SU-DHL-6 (cell line): ENCODE results near the gene RCCD1.

Experiments
- H2AFZ ChIP-seq: fragments of 200-600 bp; sonication (generic); 2 replicates; pipeline ENCODE4 v1.6.1; 2014; ENCODE audit warnings: low read depth, mild to moderate bottlenecking, moderate library complexity, mixed read lengths, antibody characterized with exemption, low read length; ENCODE audit not compliant: severe bottlenecking
- H3F3A ChIP-seq: fragments of 200-600 bp; shearing (Covaris generic); 2 replicates; pipeline ENCODE4 v1.6.0; 2016; ENCODE audit warnings: antibody characterized with exemption, mild to moderate bottlenecking; ENCODE audit not compliant: insufficient read depth
- H3K27ac ChIP-seq: fragments of 200-600 bp; sonication (generic); 2 replicates; pipeline ENCODE4 v1.5.1; 2016; ENCODE audit warnings: low read depth, mild to moderate bottlenecking, low read length, moderate library complexity, mixed read lengths
- H3K27me3 ChIP-seq: fragments of 200-600 bp; sonication (generic), shearing (Covaris generic); 2 replicates; pipeline ENCODE4 v1.6.0; 2014; ENCODE audit warnings: mild to moderate bottlenecking, low read length
- H3K36me3 ChIP-seq: fragments of 200-600 bp; sonication (generic); 2 replicates; pipeline ENCODE4 v1.6.1; 2014; ENCODE audit warnings: mild to moderate bottlenecking, low read length, mixed read lengths
- H3K4me2 ChIP-seq: fragments of 300-600, 200-600 bp; shearing (Covaris generic), sonication (generic); 2 replicates; pipeline ENCODE4 v1.6.0; 2014; ENCODE audit warnings: low read length, low read depth, mild to moderate bottlenecking; ENCODE audit not compliant: poor library complexity, severe bottlenecking
- H3K4me3 ChIP-seq: fragments of 200-600 bp; sonication (generic); 2 replicates; pipeline ENCODE4 v1.5.1; 2014; ENCODE audit warnings: antibody characterized with exemption, low read length, mild to moderate bottlenecking, mixed read lengths; ENCODE audit not compliant: insufficient read depth, poor library complexity, severe bottlenecking
- H3K79me2 ChIP-seq: fragments of 200-600 bp; sonication (generic); 2 replicates; pipeline ENCODE4 v1.6.1; 2014; ENCODE audit warnings: mild to moderate bottlenecking, low read length, moderate library complexity; ENCODE audit not compliant: insufficient read depth
- H3K9ac ChIP-seq: fragments of 200-600 bp; sonication (generic); 2 replicates; pipeline ENCODE4 v1.7.0; 2014; ENCODE audit warnings: mild to moderate bottlenecking, low read length
- H3K9me2 ChIP-seq: fragments of 200-600 bp; sonication (generic); replicated peaks from 2 replicates; pipeline ENCODE4 v1.6.1; 2014; ENCODE audit warnings: low read length; ENCODE audit not compliant: insufficient read depth
- H3K9me3 ChIP-seq: fragments of 200-600 bp; sonication (generic); 2 replicates; pipeline ENCODE4 v1.6.1; 2014; ENCODE audit warnings: low read length, mixed read lengths; ENCODE audit not compliant: insufficient read depth
- H4K20me1 ChIP-seq: fragments of 200-600 bp; sonication (generic); 2 replicates; pipeline ENCODE4 v1.6.1; 2014; ENCODE audit warnings: low read depth, mild to moderate bottlenecking, antibody characterized with exemption, low read length, moderate library complexity, mixed read lengths
- CTCF ChIP-seq: fragments of 200-600 bp; sonication (generic); IDR thresholded peaks from one replicate; pipeline ENCODE4 v1.5.1; 2017; ENCODE audit warnings: antibody characterized with exemption, mild to moderate bottlenecking, low read length, moderate library complexity; ENCODE audit not compliant: insufficient read depth, poor library complexity, severe bottlenecking
- EZH2phosphoT487 ChIP-seq: fragments of 200-600 bp; sonication (generic), shearing (Covaris generic); conservative IDR thresholded peaks from 2 replicates; pipeline ENCODE4 v1.6.1; 2018; ENCODE audit warnings: mild to moderate bottlenecking, antibody characterized with exemption, low read length, moderate library complexity, mixed read lengths

Gene RCCD1

GRCh38 chr15:90946941-90947576 is 7.6 kb upstream of the RCCD1 start:
- Histone ChIP-seq H3K79me2 (no peaks in the 10 kb centered on the region), H3K27ac (no peak overlapping the region), H3K4me3 (no peak overlapping the region), H3K9ac (no peak overlapping the region), H3K9me3 (no peaks in the 10 kb centered on the region), H3K27me3 (no peaks in the 10 kb centered on the region), H3F3A (no peaks in the 10 kb centered on the region), H2AFZ (no peak overlapping the region), H3K4me2 (no peak overlapping the region), H4K20me1 (no peaks in the 10 kb centered on the region), H3K36me3 (no peaks in the 10 kb centered on the region), H3K9me2 (no peaks in the 10 kb centered on the region)
- no peak for TF ChIP-seq EZH2phosphoT487
- TF ChIP-seq CTCF: no peak

GRCh38 chr15:90947577-90948357 is 6.9 kb upstream of the RCCD1 start:
- Histone ChIP-seq H3K4me3 (no peak overlapping the region), H3K36me3 (no peaks in the 10 kb centered on the region), H3K9me3 (no peaks in the 10 kb centered on the region), H4K20me1 (no peaks in the 10 kb centered on the region), H3K79me2 (no peaks in the 10 kb centered on the region), H2AFZ (no peak overlapping the region), H3K4me2 (no peak overlapping the region), H3K27me3 (no peaks in the 10 kb centered on the region), H3K9ac (no peak overlapping the region), H3K9me2 (no peaks in the 10 kb centered on the region), H3F3A (no peaks in the 10 kb centered on the region), H3K27ac (no peak overlapping the region)
- no peak for TF ChIP-seq CTCF
- no peak for TF ChIP-seq EZH2phosphoT487

- no peaks in the 10 kb centered on the region for H3K27me3 ChIP-seq
- no peak overlapping the region for H3K9ac ChIP-seq
- no peak overlapping the region for H3K4me2 ChIP-seq
- no peaks in the 10 kb centered on the region for H4K20me1 ChIP-seq
- H3K79me2 ChIP-seq: no peaks in the 10 kb centered on the region
- H3K9me2 ChIP-seq: no peaks in the 10 kb centered on the region
- no peak overlapping the region for H2AFZ ChIP-seq
- no peak overlapping the region for H3K27ac ChIP-seq
- no peaks in the 10 kb centered on the region for H3F3A ChIP-seq
- TF ChIP-seq EZH2phosphoT487: no peak
- no peak for TF ChIP-seq CTCF
- no peaks in the 10 kb centered on the region for H3K9me3 ChIP-seq
- no peaks in the 10 kb centered on the region for H3K36me3 ChIP-seq
- no peak overlapping the region for H3K4me3 ChIP-seq
Measured at GRCh38 chr15:90948506-90948905, 6.2 kb upstream of the RCCD1 start.
